OCI-LY7 (cell line): ENCODE results near the gene SMURF2. TPM values are rescaled to one million over a fixed set of nuclear protein-coding genes. Genes with fewer than 3 reads are reported as not detected.

Source experiments
- BruUV-seq: library from RNA; stranded (reverse); fragments of 400-500 nt; replicated peaks from 2 replicates; lab custom pipeline; 2021; lab: Mats Ljungman, UMichigan
- CTCF ChIA-PET: fragments of 300-600 bp; sonication (Branson Sonifier 250); formaldehyde crosslinking; loops from one replicate; lab custom pipeline; 2022; ENCODE audit warnings: antibody characterized with exemption; ENCODE audit not compliant: unreplicated experiment; lab: Charles Lee
- POLR2A ChIA-PET: fragments of 300-600 bp; sonication (Branson Sonifier 250); formaldehyde crosslinking; loops from one replicate; lab custom pipeline; 2022; ENCODE audit warnings: antibody characterized with exemption; lab: Charles Lee
- DNase-seq: peaks from one replicate; pipeline ENCODE4 v3.0.0-alpha.2; 2015; ENCODE audit warnings: low spot score
- H2AFZ ChIP-seq: fragments of 200-600 bp; sonication (generic), shearing (Covaris generic); 2 replicates; pipeline ENCODE4 v1.6.1; 2014; ENCODE audit warnings: mild to moderate bottlenecking, antibody characterized with exemption, low read length, moderate library complexity
- H3K27ac ChIP-seq: fragments of 200-600 bp; sonication (generic); 2 replicates; pipeline ENCODE4 v1.5.1; 2014; ENCODE audit warnings: mixed run types, low read depth, mild to moderate bottlenecking, moderate library complexity, low read length, inconsistent platforms; ENCODE audit not compliant: poor library complexity, severe bottlenecking
- H3K36me3 ChIP-seq: fragments of 200-600 bp; sonication (generic); 2 replicates; pipeline ENCODE4 v1.6.1; 2014; ENCODE audit warnings: mild to moderate bottlenecking, antibody characterized with exemption, low read length, moderate library complexity, mixed read lengths; ENCODE audit not compliant: insufficient read depth
- H3K4me1 ChIP-seq: fragments of 200-600 bp; sonication (generic); 2 replicates; pipeline ENCODE4 v1.5.1; 2014; ENCODE audit warnings: mild to moderate bottlenecking, low read length; ENCODE audit not compliant: insufficient read depth, poor library complexity, severe bottlenecking
- H3K4me2 ChIP-seq: fragments of 200-600 bp; sonication (generic); 2 replicates; pipeline ENCODE4 v1.6.1; 2014; ENCODE audit warnings: mild to moderate bottlenecking, low read length
- H3K4me3 ChIP-seq: fragments of 200-600 bp; sonication (generic); 2 replicates; pipeline ENCODE4 v1.5.1; 2014; ENCODE audit warnings: mild to moderate bottlenecking, low read depth, low read length; ENCODE audit not compliant: poor library complexity, severe bottlenecking
- H3K79me2 ChIP-seq: fragments of 200-600 bp; sonication (generic); 2 replicates; pipeline ENCODE4 v1.6.1; 2016; ENCODE audit warnings: low read depth, mild to moderate bottlenecking, low read length, moderate library complexity, mixed read lengths; ENCODE audit not compliant: insufficient read depth
- H3K9me2 ChIP-seq: fragments of 200-600 bp; sonication (generic); 2 replicates; pipeline ENCODE4 v1.6.1; 2016; ENCODE audit warnings: mild to moderate bottlenecking, low read length, mixed read lengths; ENCODE audit not compliant: insufficient read depth
- H3K9me3 ChIP-seq: fragments of 200-600 bp; sonication (generic); 2 replicates; pipeline ENCODE4 v1.6.1; 2014; ENCODE audit warnings: mild to moderate bottlenecking, mixed run types, low read length, mixed read lengths
- H4K20me1 ChIP-seq: fragments of 200-600 bp; sonication (generic); 2 replicates; pipeline ENCODE4 v1.6.1; 2014; ENCODE audit warnings: mild to moderate bottlenecking, antibody characterized with exemption, low read length, moderate library complexity, mixed read lengths; ENCODE audit not compliant: insufficient read depth
- EZH2phosphoT487 ChIP-seq: fragments of 200-600 bp; sonication (generic); IDR thresholded peaks from 2 replicates; pipeline ENCODE4 v1.6.1; 2018; ENCODE audit warnings: low read depth, borderline replicate concordance, mild to moderate bottlenecking, mixed run types, antibody characterized with exemption, low read length, moderate library complexity, mixed read lengths
- intact Hi-C: fragments of 100-400 bp; cut with micrococcal nuclease; formaldehyde crosslinking; loops from one replicate; pipeline ENCODE4 v1.10.0; 2022; ENCODE audit not compliant: unreplicated experiment
- total RNA-seq, 2 experiments: library from RNA; depleted of rRNA in 1 of 2; stranded (reverse); fragments of >200 nt in 1 of 2; shearing (Covaris generic) in 1 of 2; gene quantifications; 2 replicates each; pipeline ENCODE4 v1.2.3, GENCODE V29; 2014 to 2022
- TF ChIP-seq, protein P1 (sequence below): fragments of 200-600 bp; sonication (generic); conservative IDR thresholded peaks from 2 replicates; pipeline ENCODE4 v1.5.1; 2014; ENCODE audit warnings: mild to moderate bottlenecking, antibody characterized with exemption, low read length, moderate library complexity, mixed read lengths

SMURF2 gene
- total RNA-seq, 2 experiments from 2014 or later, result 15.6 to 20.8 TPM

DNA sequence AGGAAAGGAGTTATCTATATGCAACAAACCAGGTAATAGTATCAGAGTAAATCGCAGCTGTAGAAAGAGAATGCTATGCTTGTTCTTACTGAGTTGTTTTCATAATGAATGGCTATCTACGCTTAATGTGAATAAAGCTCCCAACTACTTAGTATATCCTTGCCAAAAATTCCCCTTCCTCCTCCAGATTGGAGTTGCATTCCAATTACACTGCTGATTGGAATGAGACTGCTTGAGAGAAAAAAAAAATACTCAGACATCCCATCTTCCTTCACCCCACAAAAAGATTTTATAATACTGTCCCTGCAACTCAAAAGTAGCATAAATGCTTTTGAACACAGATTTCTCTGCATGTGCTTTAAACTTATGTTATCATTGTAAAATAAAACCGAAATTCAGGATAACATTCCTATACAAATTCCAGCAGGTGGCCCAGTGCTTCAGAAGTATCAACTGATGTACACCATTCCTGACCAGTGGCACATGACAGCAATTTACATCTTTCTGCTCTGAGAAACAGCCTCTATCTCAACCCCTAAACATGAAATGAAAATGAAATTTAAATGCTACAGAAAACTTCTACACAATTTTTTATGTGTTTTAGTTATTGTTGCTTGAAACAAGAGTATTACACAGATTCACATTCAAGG lies 47.0 kb downstream of the SMURF2 start:
- H3K9me2 ChIP-seq, result no peaks in the 10 kb centered on the region
- ChIA-PET POLR2A (no interaction called here), CTCF (no interaction called here)
- H3K4me1 ChIP-seq, result peaks cover 2% of the 10 kb centered on the region
- no TSS peak for BruUV-seq
- intact Hi-C loops, result no loop called here
- H3K79me2 ChIP-seq, result no peaks in the 10 kb centered on the region; the same call in 1 of the 2 replicates
- DNase-seq, result no peak
- H3K36me3 ChIP-seq, result no peaks in the 10 kb centered on the region
- no peaks in the 10 kb centered on the region for H3K9me3 ChIP-seq
- no peak for TF ChIP-seq EZH2phosphoT487
- TF ChIP-seq, protein P1, sequence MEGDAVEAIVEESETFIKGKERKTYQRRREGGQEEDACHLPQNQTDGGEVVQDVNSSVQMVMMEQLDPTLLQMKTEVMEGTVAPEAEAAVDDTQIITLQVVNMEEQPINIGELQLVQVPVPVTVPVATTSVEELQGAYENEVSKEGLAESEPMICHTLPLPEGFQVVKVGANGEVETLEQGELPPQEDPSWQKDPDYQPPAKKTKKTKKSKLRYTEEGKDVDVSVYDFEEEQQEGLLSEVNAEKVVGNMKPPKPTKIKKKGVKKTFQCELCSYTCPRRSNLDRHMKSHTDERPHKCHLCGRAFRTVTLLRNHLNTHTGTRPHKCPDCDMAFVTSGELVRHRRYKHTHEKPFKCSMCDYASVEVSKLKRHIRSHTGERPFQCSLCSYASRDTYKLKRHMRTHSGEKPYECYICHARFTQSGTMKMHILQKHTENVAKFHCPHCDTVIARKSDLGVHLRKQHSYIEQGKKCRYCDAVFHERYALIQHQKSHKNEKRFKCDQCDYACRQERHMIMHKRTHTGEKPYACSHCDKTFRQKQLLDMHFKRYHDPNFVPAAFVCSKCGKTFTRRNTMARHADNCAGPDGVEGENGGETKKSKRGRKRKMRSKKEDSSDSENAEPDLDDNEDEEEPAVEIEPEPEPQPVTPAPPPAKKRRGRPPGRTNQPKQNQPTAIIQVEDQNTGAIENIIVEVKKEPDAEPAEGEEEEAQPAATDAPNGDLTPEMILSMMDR, result no peak
- H4K20me1 ChIP-seq, result no peaks in the 10 kb centered on the region
- H3K27ac ChIP-seq, result no peak overlapping the region
- no peak overlapping the region for H3K4me2 ChIP-seq
- H3K4me3 ChIP-seq, result no peak overlapping the region
- no peak overlapping the region for H2AFZ ChIP-seq

DNA sequence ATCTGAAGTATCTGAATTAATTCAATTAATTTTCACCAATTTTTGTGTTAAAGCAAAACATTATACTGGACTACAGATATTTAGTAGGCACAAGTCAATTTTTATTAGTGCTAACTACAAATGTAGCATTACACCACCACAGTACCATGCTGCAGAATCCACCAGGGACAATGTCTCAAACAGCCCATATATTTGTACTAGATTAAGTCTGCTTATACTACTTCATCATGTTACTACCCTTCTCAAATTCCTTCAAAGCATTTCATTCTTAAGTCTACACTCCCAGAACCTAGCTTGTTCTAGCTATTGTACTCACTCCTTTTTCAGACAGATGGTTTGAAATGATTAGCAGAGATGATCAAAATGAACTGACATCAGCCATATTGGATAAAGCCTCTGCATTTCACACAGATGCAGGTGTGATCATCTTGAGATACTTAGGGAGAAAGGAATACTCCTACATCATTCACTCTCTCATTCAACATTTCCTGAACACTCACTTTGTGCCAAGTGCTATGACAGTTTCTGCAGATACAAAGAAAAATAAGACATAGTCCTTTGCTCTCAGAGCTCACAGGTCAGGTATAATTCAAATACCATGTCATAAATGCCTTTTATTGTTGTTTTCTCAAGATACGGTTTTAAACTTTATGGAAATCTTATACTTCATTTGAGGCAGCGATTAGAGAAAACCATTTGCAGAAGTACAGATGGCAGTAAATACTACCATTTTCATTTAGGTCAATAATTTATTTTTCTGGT lies 47.7 kb downstream of the SMURF2 start:
- no peak for DNase-seq
- BruUV-seq, result no TSS peak
- no peaks in the 10 kb centered on the region for H4K20me1 ChIP-seq

More for the DNA sequence above, 47.7 kb downstream of the SMURF2 start:
- H3K4me2 ChIP-seq, result no peak overlapping the region
- TF ChIP-seq, protein P1, result no peak
- no peak for TF ChIP-seq EZH2phosphoT487
- intact Hi-C loops, result no loop called here
- no peaks in the 10 kb centered on the region for H3K9me2 ChIP-seq
- H3K4me3 ChIP-seq, result no peak overlapping the region
- peaks cover 2% of the 10 kb centered on the region for H3K4me1 ChIP-seq
- H3K9me3 ChIP-seq, result no peaks in the 10 kb centered on the region
- H3K36me3 ChIP-seq, result no peaks in the 10 kb centered on the region
- H3K27ac ChIP-seq, result no peak overlapping the region
- POLR2A ChIA-PET, result no interaction called here
- no peak overlapping the region for H2AFZ ChIP-seq
- CTCF ChIA-PET, result no interaction called here
- H3K79me2 ChIP-seq, result no peaks in the 10 kb centered on the region; the same call in 1 of the 2 replicates
